Ishikawa (cell line): ENCODE data around the gene SRCIN1.
A peak's percentile ranks its signal among the peaks of the same experiment; 100 is the strongest.

Source experiments
- CEBPB ChIP-seq: IDR thresholded peaks from 2 replicates; pipeline ENCODE4 v1.6.1; 2012
- CREB1 ChIP-seq: IDR thresholded peaks from 2 replicates; pipeline ENCODE4 v1.6.1; 2012; ENCODE audit warnings: low read depth
- EGR1 ChIP-seq: IDR thresholded peaks from 2 replicates; pipeline ENCODE4 v1.6.1; 2012
- EP300 ChIP-seq: IDR thresholded peaks from 2 replicates; pipeline ENCODE4 v1.6.1; 2012; ENCODE audit warnings: borderline replicate concordance
- FOXM1 ChIP-seq: IDR thresholded peaks from 2 replicates; pipeline ENCODE4 v1.6.1; 2012; ENCODE audit warnings: low read depth, borderline replicate concordance
- NFIC ChIP-seq: IDR thresholded peaks from 2 replicates; pipeline ENCODE4 v1.6.1; 2012
- RAD21 ChIP-seq: IDR thresholded peaks from 2 replicates; pipeline ENCODE4 v1.6.1; 2012; ENCODE audit warnings: low read depth
- TAF1 ChIP-seq: IDR thresholded peaks from 2 replicates; pipeline ENCODE4 v1.6.1; 2012; ENCODE audit warnings: low read depth, mild to moderate bottlenecking
- TCF12 ChIP-seq: IDR thresholded peaks from 2 replicates; pipeline ENCODE4 v1.6.1; 2012; ENCODE audit warnings: low read depth
- TEAD4 ChIP-seq: IDR thresholded peaks from 2 replicates; pipeline ENCODE4 v1.6.1; 2012
- YY1 ChIP-seq: IDR thresholded peaks from 2 replicates; pipeline ENCODE4 v1.6.1; 2012; ENCODE audit warnings: low read depth
- ZBTB7A ChIP-seq: IDR thresholded peaks from 2 replicates; pipeline ENCODE4 v1.6.1; 2012; ENCODE audit warnings: low read depth
- TF ChIP-seq, protein P1 (sequence below): IDR thresholded peaks from 2 replicates; pipeline ENCODE4 v1.6.1; 2012
- TF ChIP-seq, protein P2 (sequence below): IDR thresholded peaks from 2 replicates; pipeline ENCODE4 v1.6.1; 2012; ENCODE audit warnings: low read depth, mild to moderate bottlenecking
- TF ChIP-seq, protein P3 (sequence below): IDR thresholded peaks from 2 replicates; pipeline ENCODE4 v1.6.1; 2012

Gene SRCIN1

DNA sequence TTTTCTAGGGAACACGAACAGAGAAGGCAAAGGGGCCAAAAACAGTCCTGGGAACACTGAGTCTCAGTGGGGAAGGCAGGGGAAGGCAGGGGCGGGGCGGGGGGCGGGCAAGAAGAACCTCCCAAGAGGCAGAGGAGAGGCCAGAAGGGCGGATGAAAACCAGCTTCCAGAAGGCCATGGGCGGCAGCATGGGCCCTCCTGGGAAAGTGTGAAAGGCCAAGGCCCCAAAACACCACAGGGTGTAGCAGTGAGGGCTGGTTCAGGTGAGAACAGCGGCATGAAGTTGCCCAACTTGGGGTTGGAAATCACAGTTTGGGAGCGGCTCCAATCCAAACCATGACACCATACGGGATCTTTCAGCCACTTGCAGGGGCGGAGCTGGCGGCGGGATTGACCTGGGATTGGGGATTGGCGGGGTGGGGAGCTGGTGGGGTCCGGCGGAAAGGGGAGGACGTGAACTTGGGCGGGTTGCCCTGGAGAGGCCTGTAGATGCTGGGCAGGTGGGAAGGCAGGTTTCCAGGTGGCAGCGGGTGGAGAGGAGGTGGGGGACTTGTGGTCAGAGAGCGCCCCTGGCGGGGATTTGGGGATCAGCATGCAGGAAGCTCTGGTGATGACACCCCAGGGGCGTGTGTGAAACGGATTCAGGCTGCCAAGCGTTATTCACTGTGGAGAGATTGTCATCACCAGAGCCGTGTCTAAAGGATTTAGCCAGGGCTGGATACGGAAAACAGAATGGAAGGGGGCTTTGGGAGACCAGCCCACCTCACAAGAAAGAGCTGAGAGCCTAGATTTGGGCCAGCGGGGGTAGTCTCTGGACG, 96.6 kb downstream of the SRCIN1 start:
- TF ChIP-seq, protein P1, sequence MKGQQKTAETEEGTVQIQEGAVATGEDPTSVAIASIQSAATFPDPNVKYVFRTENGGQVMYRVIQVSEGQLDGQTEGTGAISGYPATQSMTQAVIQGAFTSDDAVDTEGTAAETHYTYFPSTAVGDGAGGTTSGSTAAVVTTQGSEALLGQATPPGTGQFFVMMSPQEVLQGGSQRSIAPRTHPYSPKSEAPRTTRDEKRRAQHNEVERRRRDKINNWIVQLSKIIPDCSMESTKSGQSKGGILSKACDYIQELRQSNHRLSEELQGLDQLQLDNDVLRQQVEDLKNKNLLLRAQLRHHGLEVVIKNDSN: no peak
- TF ChIP-seq RAD21: peak; percentile 52

DNA sequence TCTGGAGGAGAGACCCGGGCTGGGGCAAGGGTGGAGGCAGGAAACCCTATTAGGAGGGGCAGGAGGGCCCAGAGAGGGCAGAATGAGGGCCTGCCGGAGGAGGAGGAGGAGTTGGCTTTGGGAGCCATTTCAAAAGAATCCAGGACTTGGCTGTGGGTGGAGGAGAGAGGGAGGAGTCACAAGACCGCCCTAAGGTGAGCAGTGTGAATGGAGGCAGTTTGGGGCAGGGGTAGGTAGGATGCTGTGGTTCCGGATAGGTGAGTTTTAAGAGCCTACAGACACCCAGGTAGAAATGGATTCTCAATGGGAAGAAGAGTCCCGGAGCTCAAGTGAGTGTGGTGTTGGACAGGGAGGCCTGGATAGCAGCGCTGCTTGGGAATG, 97.2 kb downstream of the SRCIN1 start:
- TF ChIP-seq, protein P1: no peak
- TF ChIP-seq TAF1: no peak
- TF ChIP-seq RAD21: no peak

DNA sequence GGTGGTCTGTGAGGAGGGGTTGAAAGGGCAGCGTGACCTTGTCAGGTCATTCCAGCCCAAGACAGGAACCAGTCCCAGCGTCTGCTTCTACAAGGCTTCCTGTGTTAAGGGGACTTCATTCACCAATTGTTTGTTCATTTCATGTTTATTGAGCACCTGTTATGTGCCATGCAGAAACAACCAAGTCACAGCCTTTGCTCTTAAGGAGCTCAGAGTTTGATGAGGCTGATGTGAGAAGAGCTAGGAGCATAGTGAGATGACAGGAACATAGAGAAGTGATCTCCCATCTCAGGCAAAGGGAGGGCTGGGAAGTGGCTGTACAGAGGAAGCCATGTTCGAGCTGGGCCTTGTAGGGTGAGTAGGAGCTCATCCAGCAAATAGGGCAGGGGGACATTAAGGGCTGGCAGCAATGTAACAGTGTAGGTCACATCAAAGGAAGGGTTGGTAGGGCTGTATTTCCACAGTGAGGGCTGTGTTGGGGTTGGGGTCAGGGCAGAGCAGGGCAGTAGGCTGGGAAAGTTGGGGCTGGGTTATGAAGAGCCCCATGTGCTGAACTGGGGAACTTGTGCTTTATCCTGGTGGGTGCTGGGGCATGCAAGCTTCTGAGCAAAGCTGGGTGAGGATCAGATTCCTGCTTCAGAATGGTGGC, 97.7 kb downstream of the SRCIN1 start:
- TF ChIP-seq FOXM1 (no peak), NFIC (no peak), EP300 (no peak), ZBTB7A (no peak), TAF1 (no peak), YY1 (no peak)

DNA sequence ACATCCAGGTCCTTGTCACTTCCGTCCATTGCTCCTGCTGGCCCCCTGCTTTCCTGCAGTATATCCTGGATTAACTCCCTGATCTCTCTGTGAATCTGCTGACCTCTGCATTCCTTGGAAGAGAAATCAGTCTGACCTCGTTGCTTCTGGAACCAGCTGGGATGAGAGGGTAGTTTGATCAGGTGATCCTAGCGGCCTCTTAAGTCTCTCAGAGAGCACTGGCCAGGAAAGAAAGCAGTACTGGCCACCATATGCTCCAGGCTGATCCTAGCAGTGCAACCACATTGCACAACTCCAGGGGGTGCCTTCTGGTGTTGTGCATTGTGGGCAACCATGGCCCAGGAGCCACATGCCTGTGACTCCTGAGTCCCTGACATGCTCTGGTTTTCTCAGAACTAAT, 98.3 kb downstream of the SRCIN1 start:
- TF ChIP-seq TCF12 (no peak), EGR1 (no peak), RAD21 (no peak), TEAD4 (no peak), FOXM1 (no peak), ZBTB7A (no peak), EP300 (no peak), YY1 (no peak), CEBPB (no peak), TAF1 (no peak), NFIC (no peak), CREB1 (no peak)
- TF ChIP-seq, protein P2, sequence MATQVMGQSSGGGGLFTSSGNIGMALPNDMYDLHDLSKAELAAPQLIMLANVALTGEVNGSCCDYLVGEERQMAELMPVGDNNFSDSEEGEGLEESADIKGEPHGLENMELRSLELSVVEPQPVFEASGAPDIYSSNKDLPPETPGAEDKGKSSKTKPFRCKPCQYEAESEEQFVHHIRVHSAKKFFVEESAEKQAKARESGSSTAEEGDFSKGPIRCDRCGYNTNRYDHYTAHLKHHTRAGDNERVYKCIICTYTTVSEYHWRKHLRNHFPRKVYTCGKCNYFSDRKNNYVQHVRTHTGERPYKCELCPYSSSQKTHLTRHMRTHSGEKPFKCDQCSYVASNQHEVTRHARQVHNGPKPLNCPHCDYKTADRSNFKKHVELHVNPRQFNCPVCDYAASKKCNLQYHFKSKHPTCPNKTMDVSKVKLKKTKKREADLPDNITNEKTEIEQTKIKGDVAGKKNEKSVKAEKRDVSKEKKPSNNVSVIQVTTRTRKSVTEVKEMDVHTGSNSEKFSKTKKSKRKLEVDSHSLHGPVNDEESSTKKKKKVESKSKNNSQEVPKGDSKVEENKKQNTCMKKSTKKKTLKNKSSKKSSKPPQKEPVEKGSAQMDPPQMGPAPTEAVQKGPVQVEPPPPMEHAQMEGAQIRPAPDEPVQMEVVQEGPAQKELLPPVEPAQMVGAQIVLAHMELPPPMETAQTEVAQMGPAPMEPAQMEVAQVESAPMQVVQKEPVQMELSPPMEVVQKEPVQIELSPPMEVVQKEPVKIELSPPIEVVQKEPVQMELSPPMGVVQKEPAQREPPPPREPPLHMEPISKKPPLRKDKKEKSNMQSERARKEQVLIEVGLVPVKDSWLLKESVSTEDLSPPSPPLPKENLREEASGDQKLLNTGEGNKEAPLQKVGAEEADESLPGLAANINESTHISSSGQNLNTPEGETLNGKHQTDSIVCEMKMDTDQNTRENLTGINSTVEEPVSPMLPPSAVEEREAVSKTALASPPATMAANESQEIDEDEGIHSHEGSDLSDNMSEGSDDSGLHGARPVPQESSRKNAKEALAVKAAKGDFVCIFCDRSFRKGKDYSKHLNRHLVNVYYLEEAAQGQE: no peak
- TF ChIP-seq, protein P1: no peak
- TF ChIP-seq, protein P3, sequence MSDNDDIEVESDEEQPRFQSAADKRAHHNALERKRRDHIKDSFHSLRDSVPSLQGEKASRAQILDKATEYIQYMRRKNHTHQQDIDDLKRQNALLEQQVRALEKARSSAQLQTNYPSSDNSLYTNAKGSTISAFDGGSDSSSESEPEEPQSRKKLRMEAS: no peak

DNA sequence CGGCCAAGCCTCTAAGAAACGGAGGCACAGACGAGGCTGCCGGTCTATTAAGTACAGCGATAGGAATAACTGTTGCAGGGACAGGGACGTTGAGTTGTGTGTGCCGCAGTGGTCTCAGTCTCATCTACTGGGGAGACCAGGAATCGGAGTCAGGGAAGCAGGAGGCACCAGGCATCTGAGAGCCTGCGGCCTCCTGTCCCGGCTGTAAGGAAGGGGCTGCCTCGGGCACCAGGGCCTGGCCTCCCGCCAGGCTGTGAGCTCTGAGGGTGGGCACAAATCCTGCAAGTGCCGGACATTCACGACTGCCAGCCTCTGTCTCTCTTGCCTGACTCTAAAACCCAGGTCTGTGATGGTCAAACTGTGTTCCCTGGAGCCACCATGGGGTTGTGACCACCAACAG, 101.5 kb downstream of the SRCIN1 start:
- TF ChIP-seq FOXM1 (no peak), ZBTB7A (no peak), RAD21 (no peak), YY1 (no peak), EP300 (no peak), CEBPB (no peak), TAF1 (no peak), CREB1 (no peak), EGR1 (no peak), TEAD4 (no peak), TCF12 (no peak), NFIC (no peak)
- TF ChIP-seq, protein P3: no peak
- TF ChIP-seq, protein P1: no peak
- TF ChIP-seq, protein P2: no peak

DNA sequence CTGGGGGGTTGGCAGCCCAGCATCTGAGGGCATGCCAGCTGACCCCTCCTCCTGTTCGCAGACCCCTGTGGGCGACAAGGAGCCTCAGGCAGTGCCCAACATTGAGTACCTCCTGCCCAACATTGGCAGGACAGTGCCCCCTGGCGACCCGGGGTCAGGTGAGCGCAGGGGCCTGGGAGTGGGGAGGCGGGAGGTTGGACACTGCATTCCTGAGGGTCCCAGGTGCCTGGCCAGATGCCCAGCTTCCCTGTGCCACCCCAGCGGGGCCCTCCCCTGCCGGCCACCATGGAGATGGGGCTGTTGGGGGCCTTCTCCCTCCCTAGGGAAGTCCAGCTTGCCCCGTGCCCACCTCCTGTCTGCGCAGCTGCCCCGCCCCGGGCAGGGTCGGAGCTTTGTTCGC, 107.4 kb downstream of the SRCIN1 start:
- TF ChIP-seq, protein P1: no peak
- TF ChIP-seq EGR1: no peak
- no peak for TF ChIP-seq FOXM1
